Mesothelial cell of epicardium (in vitro differentiated cells): Measurements from ENCODE around the gene SPRY4. TPM values are rescaled to one million over a fixed set of nuclear protein-coding genes. Genes with fewer than 3 reads are reported as not detected.

Experiments used
- total RNA-seq: library from RNA; stranded (reverse); gene quantifications from 3 replicates; pipeline ENCODE4 v1.2.1, GENCODE V29; 2021

The SPRY4 gene
- total RNA-seq, 1 donor from 2014 or later: 21.5 TPM

Other genes with a start within 250 kb of the SPRY4 start
- gene NDFIP1, start 216.2 kb downstream of the SPRY4 start, total RNA-seq: 63.2 to 67.9 TPM (median 66.1 TPM) in 3 replicates